ENCODE data around the gene MAP3K6.

- TF ChIP-seq, protein P1, sequence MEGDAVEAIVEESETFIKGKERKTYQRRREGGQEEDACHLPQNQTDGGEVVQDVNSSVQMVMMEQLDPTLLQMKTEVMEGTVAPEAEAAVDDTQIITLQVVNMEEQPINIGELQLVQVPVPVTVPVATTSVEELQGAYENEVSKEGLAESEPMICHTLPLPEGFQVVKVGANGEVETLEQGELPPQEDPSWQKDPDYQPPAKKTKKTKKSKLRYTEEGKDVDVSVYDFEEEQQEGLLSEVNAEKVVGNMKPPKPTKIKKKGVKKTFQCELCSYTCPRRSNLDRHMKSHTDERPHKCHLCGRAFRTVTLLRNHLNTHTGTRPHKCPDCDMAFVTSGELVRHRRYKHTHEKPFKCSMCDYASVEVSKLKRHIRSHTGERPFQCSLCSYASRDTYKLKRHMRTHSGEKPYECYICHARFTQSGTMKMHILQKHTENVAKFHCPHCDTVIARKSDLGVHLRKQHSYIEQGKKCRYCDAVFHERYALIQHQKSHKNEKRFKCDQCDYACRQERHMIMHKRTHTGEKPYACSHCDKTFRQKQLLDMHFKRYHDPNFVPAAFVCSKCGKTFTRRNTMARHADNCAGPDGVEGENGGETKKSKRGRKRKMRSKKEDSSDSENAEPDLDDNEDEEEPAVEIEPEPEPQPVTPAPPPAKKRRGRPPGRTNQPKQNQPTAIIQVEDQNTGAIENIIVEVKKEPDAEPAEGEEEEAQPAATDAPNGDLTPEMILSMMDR (IDR thresholded peaks at IDR 0.05): no peak
- no peak for TF ChIP-seq POLR2A (IDR thresholded peaks at IDR 0.05)
These were observed 59.6 kb downstream of the MAP3K6 start for GRCh38 chr1:27306892-27307761.

Measured in lower leg skin (tissue), 3 donors.